ENCODE measurements around the gene ATP11A. TPM values are rescaled to one million over a fixed set of nuclear protein-coding genes. Genes with fewer than 3 reads are reported as not detected.
"Not testable (repeated sequence)": the region's sequence is repeated elsewhere in the genome, so short reads cannot be mapped to it uniquely, and the experiment has no call there.

The ATP11A gene
- total RNA-seq, 2 donors from 2014 or later = 122 to 140 TPM

- DNase-seq = no peak
- Histone ChIP-seq H3K27ac (ENCODE audit: low read depth, low read length) (no peak overlapping the region), H3K9ac (ENCODE audit: extremely low read depth, low read length, poor library complexity, severe bottlenecking) (no peak overlapping the region), H3K36me3 (ENCODE audit: control insufficient read depth, insufficient read depth, low read length) (peaks cover 33% of the 10 kb centered on the region), H3K4me3 (ENCODE audit: low read length) (no peak overlapping the region), H3K4me1 (ENCODE audit: control insufficient read depth, insufficient read depth, low read length) (no peaks in the 10 kb centered on the region), H3K9me3 (ENCODE audit: control insufficient read depth, low read length) (peaks cover 41% of the 10 kb centered on the region), H3K27me3 (ENCODE audit: control insufficient read depth, insufficient read depth, low read length, poor library complexity, severe bottlenecking) (no peaks in the 10 kb centered on the region)
- Mint-ChIP-seq H3K4me3 (no peak overlapping the region), H3K9me3 (peaks cover 32% of the 10 kb centered on the region), H3K27me3 (ENCODE audit: insufficient read depth) (no peaks in the 10 kb centered on the region), H3K27ac (no peak overlapping the region), H3K36me3 (ENCODE audit: low read depth) (peaks cover 67% of the 10 kb centered on the region), H3K4me1 (no peaks in the 10 kb centered on the region)
- TF ChIP-seq CTCF (conservative IDR thresholded peaks at IDR 0.05) = no peak
- 80 to 84% methylated on average over 1 of the region's 1 CpG for WGBS, 2 experiments (ENCODE audit: insufficient coverage in 1 of 2, insufficient read length in 1 of 2)
These were observed 109.6 kb downstream of the ATP11A start for GRCh38 chr13:112799394-112799793.

- no peak overlapping the region for H3K4me3 Mint-ChIP-seq
- H3K9me3 ChIP-seq (ENCODE audit: control insufficient read depth, low read length) = peaks cover 41% of the 10 kb centered on the region
- no peaks in the 10 kb centered on the region for H3K4me1 Mint-ChIP-seq
- H3K9ac ChIP-seq (ENCODE audit: extremely low read depth, low read length, poor library complexity, severe bottlenecking) = no peak overlapping the region
- no peak overlapping the region for H3K4me3 ChIP-seq (ENCODE audit: low read length)
- TF ChIP-seq CTCF (conservative IDR thresholded peaks at IDR 0.05) = no peak
- no peaks in the 10 kb centered on the region for H3K4me1 ChIP-seq (ENCODE audit: control insufficient read depth, insufficient read depth, low read length)
- peaks cover 32% of the 10 kb centered on the region for H3K9me3 Mint-ChIP-seq
- 89 to 100% methylated on average over 1 of the region's 1 CpG for WGBS, 2 experiments (ENCODE audit: insufficient coverage in 1 of 2, insufficient read length in 1 of 2)
- no peaks in the 10 kb centered on the region for H3K27me3 ChIP-seq (ENCODE audit: control insufficient read depth, insufficient read depth, low read length, poor library complexity, severe bottlenecking)
- no peak overlapping the region for H3K27ac Mint-ChIP-seq
- no peak overlapping the region for H3K27ac ChIP-seq (ENCODE audit: low read depth, low read length)
- H3K36me3 Mint-ChIP-seq (ENCODE audit: low read depth) = peaks cover 65% of the 10 kb centered on the region
- DNase-seq = no peak
- peaks cover 32% of the 10 kb centered on the region for H3K36me3 ChIP-seq (ENCODE audit: control insufficient read depth, insufficient read depth, low read length)
- H3K27me3 Mint-ChIP-seq (ENCODE audit: insufficient read depth) = no peaks in the 10 kb centered on the region
These were observed 110.2 kb downstream of the ATP11A start for GRCh38 chr13:112800057-112800456.

GRCh38 chr13:112800807-112801206, 111.0 kb downstream of the ATP11A start:
- H3K27ac Mint-ChIP-seq; H3K27me3 ChIP-seq (ENCODE audit: control insufficient read depth, insufficient read depth, low read length, poor library complexity, severe bottlenecking); H3K4me1 ChIP-seq (ENCODE audit: control insufficient read depth, insufficient read depth, low read length); H3K4me3 ChIP-seq (ENCODE audit: low read length); H3K4me3 Mint-ChIP-seq; H3K27me3 Mint-ChIP-seq (ENCODE audit: insufficient read depth); H3K4me1 Mint-ChIP-seq; H3K27ac ChIP-seq (ENCODE audit: low read depth, low read length); H3K9ac ChIP-seq (ENCODE audit: extremely low read depth, low read length, poor library complexity, severe bottlenecking); DNase-seq: not testable (repeated sequence)
- Histone ChIP-seq H3K36me3 (ENCODE audit: control insufficient read depth, insufficient read depth, low read length) (peaks cover 30% of the 10 kb centered on the region), H3K9me3 (ENCODE audit: control insufficient read depth, low read length) (peaks cover 41% of the 10 kb centered on the region)
- 88% methylated on average over 4 of the region's 6 CpGs; no CpG with 5 or more reads in 1 of the 2 experiments for WGBS, 2 experiments (ENCODE audit: insufficient coverage in 1 of 2, insufficient read length in 1 of 2)
- Mint-ChIP-seq H3K36me3 (ENCODE audit: low read depth) (peaks cover 65% of the 10 kb centered on the region), H3K9me3 (peaks cover 32% of the 10 kb centered on the region)

- Mint-ChIP-seq H3K27me3 (ENCODE audit: insufficient read depth) (no peaks in the 10 kb centered on the region), H3K27ac (no peak overlapping the region), H3K36me3 (ENCODE audit: low read depth) (peaks cover 65% of the 10 kb centered on the region), H3K4me3 (no peak overlapping the region), H3K4me1 (no peaks in the 10 kb centered on the region), H3K9me3 (peaks cover 18% of the 10 kb centered on the region)
- 67 to 83% methylated on average over 1 of the region's 2 CpGs for WGBS, 2 experiments (ENCODE audit: insufficient coverage in 1 of 2, insufficient read length in 1 of 2)
- no peaks in the 10 kb centered on the region for H3K4me1 ChIP-seq (ENCODE audit: control insufficient read depth, insufficient read depth, low read length)
- no peak for TF ChIP-seq CTCF (conservative IDR thresholded peaks at IDR 0.05)
- no peak for DNase-seq
- H3K27ac ChIP-seq (ENCODE audit: low read depth, low read length) = no peak overlapping the region
- no peaks in the 10 kb centered on the region for H3K27me3 ChIP-seq (ENCODE audit: control insufficient read depth, insufficient read depth, low read length, poor library complexity, severe bottlenecking)
- no peak overlapping the region for H3K9ac ChIP-seq (ENCODE audit: extremely low read depth, low read length, poor library complexity, severe bottlenecking)
- H3K9me3 ChIP-seq (ENCODE audit: control insufficient read depth, low read length) = peaks cover 24% of the 10 kb centered on the region
- no peak overlapping the region for H3K4me3 ChIP-seq (ENCODE audit: low read length)
- H3K36me3 ChIP-seq (ENCODE audit: control insufficient read depth, insufficient read depth, low read length) = peaks cover 37% of the 10 kb centered on the region
These were observed 113.0 kb downstream of the ATP11A start for GRCh38 chr13:112802802-112803195.

Measured in endodermal cell (in vitro differentiated cells).